Loucy (cell line): ENCODE data around the gene MCU.

Experiments
- H2AFZ ChIP-seq: fragments of 200-600 bp; sonication (generic); 2 replicates; pipeline ENCODE4 v1.6.0; 2016; ENCODE audit warnings: antibody characterized with exemption, mild to moderate bottlenecking, low read length, moderate library complexity
- H3F3A ChIP-seq: fragments of 200-600 bp; 2 replicates; pipeline ENCODE4 v1.6.0; 2016; ENCODE audit warnings: antibody characterized with exemption, low read depth, mild to moderate bottlenecking
- H3K27me3 ChIP-seq: fragments of 200-600 bp; sonication (generic); 2 replicates; pipeline ENCODE4 v1.6.1; 2014; ENCODE audit warnings: low read length, mild to moderate bottlenecking; ENCODE audit not compliant: insufficient read depth, poor library complexity, severe bottlenecking
- H3K36me3 ChIP-seq: fragments of 200-600 bp; sonication (generic); 2 replicates; pipeline ENCODE4 v1.6.1; 2016; ENCODE audit warnings: low read length; ENCODE audit not compliant: insufficient read depth
- H3K4me1 ChIP-seq: fragments of 200-600 bp; sonication (generic); 2 replicates; pipeline ENCODE4 v1.5.1; 2014; ENCODE audit warnings: low read length, mild to moderate bottlenecking; ENCODE audit not compliant: insufficient read depth, poor library complexity, severe bottlenecking
- H3K4me2 ChIP-seq: fragments of 200-600 bp; sonication (generic); 2 replicates; pipeline ENCODE4 v1.6.0; 2014; ENCODE audit warnings: antibody characterized with exemption, low read length, low read depth, mild to moderate bottlenecking; ENCODE audit not compliant: poor library complexity, severe bottlenecking
- H3K4me3 ChIP-seq: fragments of 200-600 bp; sonication (generic); 2 replicates; pipeline ENCODE4 v1.5.1; 2014; ENCODE audit warnings: low read length, mild to moderate bottlenecking, mixed read lengths; ENCODE audit not compliant: poor library complexity, severe bottlenecking
- H3K79me2 ChIP-seq: fragments of 200-600 bp; sonication (generic); 2 replicates; pipeline ENCODE4 v1.6.1; 2014; ENCODE audit warnings: low read length; ENCODE audit not compliant: insufficient read depth
- H3K9ac ChIP-seq: fragments of 200-600 bp; sonication (generic); 2 replicates; pipeline ENCODE4 v1.6.0; 2014; ENCODE audit warnings: mild to moderate bottlenecking, low read depth, low read length, moderate library complexity; ENCODE audit not compliant: poor library complexity, severe bottlenecking
- H3K9me2 ChIP-seq: fragments of 200-600 bp; sonication (generic); replicated peaks from 2 replicates; pipeline ENCODE4 v1.6.1; 2016; ENCODE audit warnings: low read depth, low read length, mixed read lengths
- H3K9me3 ChIP-seq: fragments of 200-600 bp; sonication (generic); 2 replicates; pipeline ENCODE4 v1.6.1; 2014; ENCODE audit warnings: mild to moderate bottlenecking, antibody characterized with exemption, low read length, low read depth; ENCODE audit not compliant: insufficient read depth
- H4K20me1 ChIP-seq: fragments of 200-600 bp; sonication (generic); 2 replicates; pipeline ENCODE4 v1.6.0; 2014; ENCODE audit warnings: antibody characterized with exemption, low read length, mild to moderate bottlenecking; ENCODE audit not compliant: insufficient read depth, poor library complexity, severe bottlenecking
- CTCF ChIP-seq: fragments of 200-600 bp; sonication (generic); conservative IDR thresholded peaks from 2 replicates; pipeline ENCODE4 v1.5.1; 2014; ENCODE audit warnings: mild to moderate bottlenecking, antibody characterized with exemption, low read length
- EZH2phosphoT487 ChIP-seq: fragments of 200-600 bp; IDR thresholded peaks from 2 replicates; pipeline ENCODE4 v1.6.1; 2018; ENCODE audit warnings: antibody characterized with exemption, mild to moderate bottlenecking, moderate library complexity, borderline replicate concordance

Gene MCU

GRCh38 chr10:72733989-72734388 is 42.0 kb downstream of the MCU start:
- Histone ChIP-seq H3K4me3 (no peak overlapping the region), H3K4me2 (no peak overlapping the region), H4K20me1 (no peaks in the 10 kb centered on the region), H3K9me3 (no peaks in the 10 kb centered on the region), H3K9me2 (no peaks in the 10 kb centered on the region), H3K79me2 (peaks cover 11% of the 10 kb centered on the region), H2AFZ (no peak overlapping the region), H3F3A (no peaks in the 10 kb centered on the region), H3K4me1 (peaks cover 8% of the 10 kb centered on the region), H3K27me3 (no peaks in the 10 kb centered on the region), H3K9ac (no peak overlapping the region), H3K36me3 (no peaks in the 10 kb centered on the region)
- no peak for TF ChIP-seq CTCF
- no peak for TF ChIP-seq EZH2phosphoT487

- no peaks in the 10 kb centered on the region for H3K27me3 ChIP-seq
- H3K4me2 ChIP-seq: no peak overlapping the region
- peaks cover 11% of the 10 kb centered on the region for H3K79me2 ChIP-seq
- no peaks in the 10 kb centered on the region for H4K20me1 ChIP-seq
- peaks cover 8% of the 10 kb centered on the region for H3K4me1 ChIP-seq
- H2AFZ ChIP-seq: no peak overlapping the region
- H3K4me3 ChIP-seq: no peak overlapping the region
- H3F3A ChIP-seq: no peaks in the 10 kb centered on the region
- H3K36me3 ChIP-seq: no peaks in the 10 kb centered on the region
- no peaks in the 10 kb centered on the region for H3K9me3 ChIP-seq
- no peak for TF ChIP-seq EZH2phosphoT487
- no peak for TF ChIP-seq CTCF
- H3K9ac ChIP-seq: no peak overlapping the region
- H3K9me2 ChIP-seq: no peaks in the 10 kb centered on the region
Measured at GRCh38 chr10:72735288-72735936, 43.5 kb downstream of the MCU start.

GRCh38 chr10:72736176-72736827 is 44.4 kb downstream of the MCU start:
- Histone ChIP-seq H2AFZ (no peak overlapping the region), H3K9ac (no peak overlapping the region), H3K9me3 (no peaks in the 10 kb centered on the region), H3K4me1 (peaks cover 8% of the 10 kb centered on the region), H3K4me3 (no peak overlapping the region), H3K36me3 (no peaks in the 10 kb centered on the region), H3K9me2 (no peaks in the 10 kb centered on the region), H4K20me1 (no peaks in the 10 kb centered on the region), H3K79me2 (peaks cover 11% of the 10 kb centered on the region), H3F3A (no peaks in the 10 kb centered on the region), H3K4me2 (no peak overlapping the region), H3K27me3 (no peaks in the 10 kb centered on the region)
- TF ChIP-seq EZH2phosphoT487: no peak
- TF ChIP-seq CTCF: no peak
